HL-60/S4 treated with retinoic acid at 250 ng/mL for 4 days and 3 days (cell line): ENCODE data around the gene EHD1.

Source experiments
- in situ Hi-C: fragments of 300-500 bp; cut with MboI; formaldehyde crosslinking; loops from 2 replicates; pipeline ENCODE4 v1.7.0; 2022; ENCODE audit warnings: low sequenced_read_pairs

EHD1 gene

GRCh38 chr11:64845776-64846129, 32.7 kb downstream of the EHD1 start:
- in situ Hi-C loops, result loop anchor here (5.0 kb wide), 1 partner anchor 47 kb away; no protein-coding TSS in a partner anchor

- in situ Hi-C loops, result loop anchor here (5.0 kb wide), 1 partner anchor 47 kb away; no protein-coding TSS in a partner anchor
Observed at GRCh38 chr11:64845129-64845775, 33.2 kb downstream of the EHD1 start.

GRCh38 chr11:64844330-64845128, 33.9 kb downstream of the EHD1 start, which contains the start of gene CDC42BPG:
Gene CDC42BPG (minus strand): TSS chr11:64844653. CDS start chr11:64844569, 84 bp downstream.
- in situ Hi-C loops, result loop anchor here (5.0 kb wide), 1 partner anchor 48 kb away; no protein-coding TSS in a partner anchor

- in situ Hi-C loops, result no loop called here
Observed at GRCh38 chr11:64843686-64844329, 34.6 kb downstream of the EHD1 start.

DNA sequence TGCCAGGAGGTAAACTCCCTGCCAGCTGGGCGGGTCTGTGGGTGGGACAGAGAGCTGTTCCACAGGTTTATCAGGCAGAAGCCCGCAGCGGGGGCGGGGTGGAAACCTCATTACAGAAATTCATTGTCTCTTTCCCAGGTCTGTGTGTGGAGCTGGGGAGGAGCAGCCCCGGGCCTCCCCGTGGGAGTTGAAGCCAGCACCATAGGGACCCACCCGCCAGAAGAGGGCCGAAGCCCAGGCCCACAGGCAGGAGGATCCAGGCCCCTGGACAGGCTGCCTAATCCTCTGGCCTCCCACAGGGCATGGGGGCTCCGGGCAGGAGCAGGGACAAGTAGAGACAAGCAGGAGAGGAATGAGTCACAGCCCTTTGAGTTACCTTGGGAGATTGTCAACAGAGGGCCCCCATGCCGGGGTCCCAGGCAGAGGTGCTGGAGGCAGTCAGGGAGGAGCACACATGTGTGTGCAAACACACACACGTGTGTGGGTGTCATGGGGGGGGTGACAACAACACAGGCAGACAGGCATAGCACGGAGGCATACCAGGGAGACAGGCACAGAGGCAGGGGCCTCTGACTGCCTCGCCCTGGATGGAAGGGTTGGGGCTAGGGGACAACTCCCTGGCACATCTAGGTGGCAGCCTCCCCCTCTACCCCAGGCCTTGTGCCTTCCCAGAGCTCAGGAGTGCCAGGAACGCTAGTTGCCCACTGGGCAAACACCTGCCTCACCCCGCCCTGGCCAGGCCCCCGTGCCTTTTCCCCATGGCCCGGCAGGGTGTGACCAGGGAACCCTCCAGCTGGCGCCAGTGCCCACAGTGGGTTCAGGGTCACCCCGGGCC, 35.4 kb downstream of the EHD1 start:
- in situ Hi-C loops, result no loop called here

DNA sequence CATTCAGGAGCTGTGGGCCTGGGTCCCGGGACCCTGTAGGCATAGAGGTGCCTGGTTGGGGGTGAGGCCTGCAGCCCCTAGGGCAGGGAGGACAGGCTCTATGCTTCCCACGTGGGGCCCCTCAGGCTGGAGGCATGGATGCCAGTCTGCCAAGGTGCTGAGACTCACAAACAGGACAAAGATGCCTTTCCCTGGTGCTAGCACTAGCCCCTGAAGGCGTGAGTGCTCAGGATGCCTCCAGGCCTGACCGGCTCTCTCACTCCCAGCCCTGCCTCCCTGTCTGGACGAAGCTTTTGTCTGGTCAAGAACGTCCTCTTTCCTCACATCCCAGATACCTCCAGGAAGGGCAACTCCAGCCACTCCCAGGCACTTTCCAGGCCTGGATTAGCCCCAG, 36.1 kb downstream of the EHD1 start:
- in situ Hi-C loops, result no loop called here

GRCh38 chr11:64841592-64842365, 36.6 kb downstream of the EHD1 start:
- in situ Hi-C loops, result no loop called here

GRCh38 chr11:64839887-64840782, 38.3 kb downstream of the EHD1 start:
- in situ Hi-C loops, result no loop called here

DNA sequence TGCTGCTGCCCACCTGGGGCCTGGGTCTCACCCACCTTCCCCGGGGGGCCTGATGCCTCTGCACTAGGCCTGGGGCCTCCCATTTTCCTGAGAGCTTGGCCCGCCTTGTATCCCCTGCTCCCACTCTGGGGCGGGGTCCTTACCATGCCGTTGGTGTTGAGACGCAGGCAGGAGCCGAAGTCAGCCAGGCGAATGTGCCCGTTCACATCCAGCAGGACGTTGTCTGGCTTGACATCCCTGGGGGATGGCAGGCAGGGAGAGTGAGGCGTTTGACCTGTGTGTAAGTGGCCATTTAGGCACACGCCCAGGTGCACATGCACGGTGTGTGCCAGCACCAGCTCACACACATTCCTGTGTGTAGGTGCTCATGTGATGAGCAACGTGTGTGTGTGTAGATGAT, 39.1 kb downstream of the EHD1 start:
- in situ Hi-C loops, result no loop called here

DNA sequence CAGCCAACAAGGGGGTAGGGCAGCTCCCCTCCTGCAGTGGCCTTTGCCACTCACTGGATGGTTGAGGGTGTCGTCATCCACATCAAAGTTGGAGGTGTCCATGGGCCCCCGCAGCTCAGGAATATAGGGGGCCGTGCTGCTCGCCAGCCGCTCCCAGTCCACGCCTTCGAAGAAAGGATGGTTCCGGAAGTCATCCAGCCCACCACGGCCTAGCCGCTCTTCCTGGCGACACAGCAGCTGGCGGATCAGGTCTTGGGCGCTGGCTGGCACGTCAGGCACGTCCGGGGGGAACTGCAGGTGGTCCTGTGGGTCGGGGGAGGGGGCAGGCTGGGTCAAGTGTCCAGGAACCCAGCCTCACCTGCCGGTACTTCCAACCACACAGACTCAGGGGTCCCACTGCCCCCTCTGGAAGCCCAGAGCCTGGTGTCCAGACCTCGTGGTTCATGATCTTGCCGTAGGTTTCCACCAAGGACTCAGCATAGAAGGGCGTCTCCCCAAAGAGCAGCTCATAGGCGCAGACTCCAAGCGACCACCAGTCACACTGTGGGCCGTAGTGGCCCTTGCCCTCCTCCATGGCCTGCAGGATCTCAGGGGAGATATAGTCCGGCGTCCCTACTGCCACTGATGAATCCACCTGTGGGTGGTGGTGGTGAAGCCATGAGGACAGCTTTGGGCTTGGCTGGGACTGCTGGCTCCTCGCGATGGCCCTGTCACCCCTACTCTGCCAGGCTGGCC, 39.7 kb downstream of the EHD1 start:
- in situ Hi-C loops, result no loop called here

GRCh38 chr11:64837887-64838351, 40.5 kb downstream of the EHD1 start:
- in situ Hi-C loops, result no loop called here

DNA sequence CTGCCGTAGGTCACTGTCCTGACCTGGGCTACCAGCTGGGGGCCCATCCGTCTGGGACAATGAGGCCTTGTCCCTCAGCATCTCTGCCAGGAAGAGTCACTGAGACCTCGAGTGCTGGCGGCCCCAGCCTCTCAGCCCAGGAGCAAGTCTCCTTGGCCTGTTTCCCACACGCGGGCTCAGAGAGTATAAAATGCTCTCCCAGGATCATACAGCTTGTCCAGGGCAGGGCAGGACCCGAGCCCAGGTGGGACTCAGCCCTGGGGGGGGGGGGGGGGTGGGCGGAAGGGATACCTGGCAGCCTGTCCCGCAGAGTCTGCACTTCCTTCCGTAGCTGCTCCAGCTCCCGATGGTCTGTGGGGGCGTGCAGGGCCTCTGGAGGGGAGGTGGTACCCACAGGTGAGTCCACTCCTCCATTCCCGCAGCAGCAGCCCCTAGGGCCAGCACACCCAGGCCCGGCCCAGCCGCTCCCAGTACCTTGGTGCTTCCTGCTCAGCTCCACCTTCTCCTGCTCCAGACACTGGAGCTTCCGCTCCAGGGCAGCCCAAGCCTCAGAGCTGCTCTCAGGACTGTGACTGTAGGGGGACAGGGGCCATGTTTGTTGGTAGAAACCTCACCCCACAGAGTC, 41.9 kb downstream of the EHD1 start:
- in situ Hi-C loops, result no loop called here

GRCh38 chr11:64835616-64836447, 42.6 kb downstream of the EHD1 start:
- in situ Hi-C loops, result no loop called here

- in situ Hi-C loops, result no loop called here
Observed at GRCh38 chr11:64834723-64835615, 43.5 kb downstream of the EHD1 start.

- in situ Hi-C loops, result no loop called here
Observed at GRCh38 chr11:64834031-64834722, 44.2 kb downstream of the EHD1 start.
